HTERT RPE-1 (cell line): Measurements from ENCODE around the gene RSPRY1.

ENCODE experiments used
- in situ Hi-C: fragments of 300-500 bp; cut with MboI; formaldehyde crosslinking; loops from 4 replicates; pipeline ENCODE4 v1.14.3; 2020; ENCODE audit warnings: low sequenced_read_pairs

Gene RSPRY1

DNA sequence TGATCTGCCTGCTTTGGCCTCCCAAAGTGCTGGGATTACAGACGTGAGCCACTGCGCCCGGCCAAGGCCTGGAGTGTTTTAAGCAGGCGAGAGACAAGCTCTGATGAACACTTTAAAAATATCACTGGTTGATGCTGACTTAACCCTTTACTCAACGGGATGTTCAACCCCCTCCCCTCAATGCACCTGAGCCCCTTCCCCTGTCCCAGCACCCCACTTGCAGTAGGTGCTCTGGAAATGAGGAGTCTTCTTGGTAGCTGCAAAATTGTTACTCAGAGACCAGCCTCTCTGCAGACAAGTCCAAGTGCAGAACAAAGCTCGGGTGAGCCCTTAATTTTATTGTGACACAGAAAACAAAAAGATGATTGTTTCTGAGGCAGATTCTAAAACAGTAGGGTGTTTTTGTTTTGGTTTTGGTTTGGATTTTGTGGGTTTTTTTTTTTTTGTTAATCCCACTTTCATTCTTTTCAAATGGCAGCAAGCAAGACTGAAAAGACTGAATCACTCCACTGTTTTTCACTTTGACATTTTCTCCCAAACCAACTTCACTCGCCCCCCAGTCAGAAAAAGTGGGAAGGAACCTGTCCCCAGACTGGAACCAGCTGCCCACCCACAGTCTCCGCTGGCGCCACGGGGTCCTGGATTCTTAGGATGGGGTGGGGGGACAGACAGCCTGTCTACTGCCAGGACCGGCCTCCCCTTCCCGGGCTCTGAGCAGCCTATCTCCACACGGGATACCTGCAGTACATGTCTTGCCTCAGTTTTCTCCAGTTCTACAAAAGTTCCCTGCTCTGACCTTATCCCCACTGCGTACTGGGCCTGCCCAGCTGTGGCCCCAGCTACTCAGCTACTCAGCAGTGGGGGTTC is 103.5 kb downstream of the RSPRY1 start:
- in situ Hi-C loops, result no loop called here
